ENCODE results near the gene ANKRD55.
"Not testable (repeated sequence)": the region's sequence is repeated elsewhere in the genome, so short reads cannot be mapped to it uniquely, and the experiment has no call there.

Gene ANKRD55

DNA sequence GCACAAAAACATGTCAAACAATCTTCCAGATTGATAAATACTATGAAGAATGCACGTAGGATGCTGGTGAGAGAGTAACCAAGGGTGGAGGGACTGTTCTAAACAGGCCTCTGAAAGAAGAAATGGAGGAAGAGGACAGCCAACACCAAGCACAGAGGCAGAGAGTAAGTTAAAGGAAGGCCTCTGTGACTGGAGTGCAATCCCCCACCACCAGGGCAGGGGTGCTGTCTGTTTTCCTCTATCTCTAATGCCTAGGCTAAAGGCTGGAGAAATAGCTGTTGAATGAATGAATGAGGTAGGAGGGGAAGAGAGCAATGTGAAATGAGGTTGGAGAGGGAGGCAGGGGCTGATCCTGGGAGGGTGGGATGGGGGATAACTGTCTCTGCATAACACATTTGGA lies 88.9 kb downstream of the ANKRD55 start:
- DNase-seq (ENCODE audit: low read depth): no peak

DNA sequence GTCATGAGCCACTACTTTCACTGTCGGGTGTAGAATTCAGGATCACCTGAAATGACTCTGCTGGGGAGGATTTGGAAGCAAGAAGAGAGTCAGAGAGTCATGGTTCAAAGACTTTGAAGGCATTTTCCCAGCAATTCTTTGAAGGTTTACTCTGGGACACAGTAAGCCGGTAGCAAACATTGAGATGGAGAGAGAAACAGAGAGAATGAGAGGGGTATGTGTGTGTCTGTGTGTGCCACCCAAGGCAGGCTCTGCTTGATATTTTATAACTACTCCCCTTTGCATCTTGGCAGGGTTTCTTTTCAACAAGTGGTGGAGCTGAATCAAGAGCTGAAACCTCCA lies 89.8 kb downstream of the ANKRD55 start:
- DNase-seq (ENCODE audit: low read depth): no peak

- DNase-seq (ENCODE audit: low read depth): no peak
Measured at GRCh38 chr5:56142614-56143372, 90.3 kb downstream of the ANKRD55 start.

- no peak for DNase-seq (ENCODE audit: low read depth)
Measured at GRCh38 chr5:56142233-56142613, 90.9 kb downstream of the ANKRD55 start.

- DNase-seq (ENCODE audit: low read depth): no peak
Measured at GRCh38 chr5:56140073-56140472, 93.1 kb downstream of the ANKRD55 start.

GRCh38 chr5:56130664-56131063 lies 102.5 kb downstream of the ANKRD55 start:
- DNase-seq (ENCODE audit: low read depth): no peak

DNA sequence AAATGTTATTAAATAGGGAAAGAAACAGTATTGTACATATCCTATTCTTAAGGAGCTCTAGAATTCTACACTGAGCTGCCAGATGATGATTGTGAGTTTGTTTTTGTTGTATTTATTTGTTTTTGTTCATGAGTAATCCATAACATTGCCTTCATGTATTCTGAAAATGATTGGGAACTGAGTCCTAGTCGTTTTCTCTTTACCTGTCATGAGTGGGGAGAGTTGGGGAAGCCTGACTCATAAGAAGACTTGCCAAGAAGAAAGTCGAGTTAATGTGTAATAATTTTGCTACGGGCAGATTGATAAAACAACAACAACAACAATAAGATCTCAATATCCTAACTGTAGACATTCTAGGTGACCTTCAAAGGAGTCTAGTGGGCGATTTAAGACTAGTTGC lies 103.8 kb downstream of the ANKRD55 start:
- DNase-seq (ENCODE audit: low read depth): no peak

GRCh38 chr5:56128113-56128512 lies 105.0 kb downstream of the ANKRD55 start:
- no peak for DNase-seq (ENCODE audit: low read depth)

DNA sequence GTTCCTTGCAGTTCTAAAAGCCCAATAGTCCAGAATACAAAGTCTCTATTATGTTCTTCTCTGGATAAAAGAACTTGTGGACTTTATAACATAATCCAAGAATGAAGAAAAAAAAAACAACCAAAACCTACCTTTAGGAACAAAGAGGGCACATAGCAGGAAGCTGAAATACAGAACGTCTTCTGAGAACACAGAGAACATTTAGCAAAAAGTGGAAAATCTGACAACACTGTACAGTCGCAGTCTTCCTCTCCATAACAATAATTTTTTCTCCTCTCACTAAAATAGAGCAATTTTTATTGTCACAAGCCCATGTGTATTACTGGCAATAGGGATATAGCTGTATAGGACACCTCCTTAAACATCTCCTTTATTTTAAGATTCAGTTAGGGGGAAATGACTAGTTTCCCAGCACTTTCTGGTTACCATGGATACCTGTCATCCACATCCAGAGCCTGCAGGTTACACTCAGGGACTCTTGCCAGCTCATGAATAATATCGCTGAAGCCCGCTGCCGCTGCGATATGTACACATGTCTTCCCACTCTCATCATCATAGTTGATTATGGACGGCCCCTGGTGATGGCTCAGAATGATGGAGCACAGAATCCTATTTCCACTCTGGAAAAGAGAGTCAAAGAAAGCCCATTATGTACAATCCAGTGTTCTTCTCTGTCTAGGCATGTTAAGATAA lies 106.5 kb downstream of the ANKRD55 start:
- no peak for DNase-seq (ENCODE audit: low read depth)

- peak; percentile 99 for DNase-seq (ENCODE audit: low read depth)
Measured at GRCh38 chr5:56123531-56124243, 109.4 kb downstream of the ANKRD55 start.

DNA sequence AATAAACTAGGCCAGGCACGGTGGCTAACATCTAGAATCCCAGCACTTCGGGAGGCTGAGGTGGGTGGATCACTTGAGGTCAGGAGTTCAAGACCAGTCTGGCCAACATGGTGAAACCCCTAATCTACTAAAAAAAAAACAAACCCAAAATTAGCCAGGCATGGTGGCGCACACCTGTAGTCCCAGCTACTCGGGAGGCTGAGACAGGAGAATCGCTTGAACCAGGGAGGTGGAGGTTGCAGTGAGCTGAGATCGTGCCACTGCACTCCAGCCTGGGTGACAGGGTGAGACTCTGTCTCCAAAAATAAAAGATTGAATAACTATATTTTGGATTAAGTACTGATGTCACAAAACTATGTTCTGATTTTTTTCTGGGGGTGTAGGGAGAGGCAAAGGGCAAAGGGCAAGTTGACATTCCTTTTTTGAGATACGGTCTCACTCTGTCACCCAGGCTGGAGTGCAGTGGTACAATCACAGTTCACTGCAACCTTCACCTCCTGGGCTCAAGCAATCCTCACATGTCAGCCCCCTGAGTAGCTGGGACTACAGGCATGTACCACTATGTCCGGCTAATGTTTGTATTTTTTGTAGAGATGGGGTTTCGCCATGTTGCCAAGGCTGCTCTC lies 110.7 kb downstream of the ANKRD55 start:
- not testable (repeated sequence) for DNase-seq (ENCODE audit: low read depth)

GRCh38 chr5:56119050-56119449 lies 114.1 kb downstream of the ANKRD55 start:
- no peak for DNase-seq (ENCODE audit: low read depth)

DNA sequence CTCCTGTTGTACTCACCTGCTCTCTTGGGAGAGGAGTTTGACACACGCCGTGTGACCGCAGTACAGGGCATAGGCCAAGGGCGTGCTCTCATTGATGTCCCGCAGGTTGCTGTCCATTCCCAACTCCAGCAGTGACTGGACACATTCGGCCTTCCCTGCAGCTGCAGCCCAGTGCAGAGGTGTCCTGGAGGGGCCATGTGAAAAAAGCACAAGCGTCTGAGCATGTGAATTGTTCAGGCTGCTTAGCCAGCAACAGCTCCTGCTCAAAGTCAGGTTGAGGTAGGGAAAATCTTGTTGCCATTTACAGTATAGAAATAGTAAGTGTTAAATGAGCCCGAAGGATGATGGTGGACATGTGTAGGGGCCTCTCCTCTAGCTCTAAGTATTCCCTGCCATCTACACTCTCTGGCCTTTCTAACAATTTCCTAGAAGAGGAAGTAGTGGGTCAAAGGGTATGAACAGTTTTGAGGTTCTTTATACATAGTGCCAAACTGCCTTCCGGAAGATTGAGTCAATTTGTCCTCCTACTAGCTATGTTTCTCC lies 116.5 kb downstream of the ANKRD55 start:
- no peak for DNase-seq (ENCODE audit: low read depth)

DNA sequence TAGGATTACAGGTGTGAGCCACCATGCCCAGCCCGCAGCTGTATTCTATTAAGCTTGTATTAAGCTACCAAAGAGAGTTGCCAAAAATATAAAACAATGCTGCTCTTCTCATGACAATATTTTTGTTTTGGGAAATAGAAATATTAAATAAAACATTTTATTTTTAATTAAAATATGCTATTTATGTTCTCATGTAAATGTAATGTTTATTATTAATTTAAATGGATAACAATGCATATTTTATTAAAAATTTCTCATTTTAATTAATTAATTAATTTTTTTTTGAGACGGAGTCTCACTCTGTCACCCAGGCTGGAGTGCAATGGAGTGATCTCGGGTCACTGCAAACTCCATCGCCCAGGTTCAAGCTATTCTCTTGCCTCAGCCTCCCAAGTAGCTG lies 117.5 kb downstream of the ANKRD55 start:
- no peak for DNase-seq (ENCODE audit: low read depth)

DNA sequence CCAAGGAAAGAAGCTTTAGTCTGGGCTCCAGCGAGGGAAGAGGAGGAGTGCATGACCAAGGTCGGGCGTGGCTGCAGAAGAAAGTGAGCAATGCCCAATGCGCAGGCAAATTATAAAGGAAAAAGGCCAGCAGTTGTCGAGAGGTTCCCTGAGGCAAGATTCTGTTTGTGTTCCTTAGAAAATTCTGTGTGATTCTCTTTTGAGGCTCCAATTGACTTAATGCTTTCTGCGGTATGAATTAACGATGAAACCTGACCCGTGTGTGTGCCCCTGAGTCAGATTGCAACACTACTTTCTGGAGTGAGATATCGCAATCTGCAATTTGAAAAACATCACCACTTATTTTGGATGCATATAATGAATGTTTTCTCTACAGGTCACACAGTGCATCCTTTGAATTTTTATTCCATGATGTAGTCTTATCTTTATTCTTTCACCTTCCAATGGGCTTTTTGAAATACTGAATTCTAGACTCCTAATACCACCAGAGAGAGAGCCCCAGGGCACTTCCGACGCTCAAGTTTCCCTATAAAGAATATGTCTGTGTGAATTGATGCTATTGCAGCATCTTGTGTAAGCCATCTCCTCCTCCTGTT lies 120.5 kb downstream of the ANKRD55 start:
- DNase-seq (ENCODE audit: low read depth): no peak

- no peak for DNase-seq (ENCODE audit: low read depth)
Measured at GRCh38 chr5:56111404-56111781, 121.7 kb downstream of the ANKRD55 start.

- DNase-seq (ENCODE audit: low read depth): no peak
Measured at GRCh38 chr5:56110646-56111403, 122.3 kb downstream of the ANKRD55 start.

DNA sequence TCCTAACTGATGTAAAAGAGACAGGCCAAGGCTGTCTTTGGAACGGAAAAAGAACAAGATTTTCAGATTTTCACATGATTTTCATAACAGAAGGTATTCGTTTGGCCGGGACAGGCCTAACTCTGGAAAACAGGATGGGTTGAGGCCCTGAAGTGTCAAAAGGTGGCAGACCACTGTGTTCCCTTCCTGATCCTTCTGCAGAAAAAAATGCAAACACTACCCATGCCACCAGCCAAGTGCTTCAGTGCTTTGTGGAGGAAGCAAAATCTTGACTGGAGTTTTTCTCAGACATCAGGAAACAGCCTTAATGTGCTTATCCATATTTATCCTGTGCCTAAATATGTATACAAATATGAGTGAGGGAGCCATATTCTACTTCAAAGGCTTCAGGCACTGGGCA lies 124.9 kb downstream of the ANKRD55 start:
- DNase-seq (ENCODE audit: low read depth): no peak

- DNase-seq (ENCODE audit: low read depth): no peak
Measured at GRCh38 chr5:56106837-56107236, 126.3 kb downstream of the ANKRD55 start.

DNA sequence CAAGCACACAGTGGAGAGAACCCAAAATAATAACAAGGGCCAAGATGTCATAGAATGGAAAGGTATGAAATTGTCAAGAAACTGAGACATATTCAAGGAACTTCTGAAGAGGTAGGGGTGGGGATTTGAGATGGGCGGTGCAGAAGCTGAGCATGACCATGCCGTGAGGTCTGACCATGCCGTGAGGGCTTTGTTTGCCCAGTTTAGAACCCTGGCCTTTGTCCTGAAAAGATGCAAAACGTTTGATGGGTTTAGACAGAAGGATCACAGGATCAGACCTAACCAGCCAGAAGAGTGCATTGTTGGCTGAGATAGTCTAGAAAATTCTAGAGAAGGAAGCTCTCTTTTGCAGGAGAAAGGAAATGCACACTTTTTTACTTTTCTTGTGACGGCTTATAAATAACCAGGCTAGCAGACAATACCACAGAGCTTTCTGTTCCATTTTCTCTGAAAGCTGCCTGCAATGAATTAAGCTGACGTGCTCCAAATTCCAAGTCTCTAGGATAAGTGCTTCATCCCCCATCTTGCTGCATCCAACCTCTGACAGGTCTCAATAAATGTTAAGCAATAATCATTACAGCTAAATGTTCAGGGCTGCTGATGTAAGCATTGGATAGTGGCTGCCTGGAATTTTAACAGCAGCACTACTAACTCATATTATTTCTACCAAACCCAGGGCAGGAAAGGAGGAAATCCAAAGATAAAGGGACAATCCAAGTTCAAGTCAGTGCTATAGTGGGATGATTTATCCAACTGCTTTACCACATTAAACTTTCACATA lies 127.4 kb downstream of the ANKRD55 start:
- no peak for DNase-seq (ENCODE audit: low read depth)

DNA sequence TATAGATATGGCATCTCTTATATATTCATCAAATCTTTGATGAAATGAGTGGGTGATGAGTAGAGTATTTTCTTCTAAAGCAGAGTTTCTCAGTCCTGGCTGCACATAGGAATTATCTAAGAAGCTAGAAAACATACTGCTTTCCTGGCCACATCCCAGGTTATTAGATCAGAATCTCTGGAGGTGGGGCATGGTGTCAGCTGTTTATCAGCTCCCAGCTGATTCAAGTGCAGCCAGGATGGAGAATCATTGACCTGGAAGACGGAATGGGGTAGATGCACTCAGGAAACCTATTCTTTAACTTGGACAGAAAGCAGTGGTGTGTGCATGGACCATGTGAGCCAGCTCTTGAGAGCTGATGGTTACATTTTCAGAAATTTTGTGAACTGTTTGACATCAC lies 130.2 kb downstream of the ANKRD55 start:
- DNase-seq (ENCODE audit: low read depth): no peak

Data from non-pigmented ciliary epithelial cell (primary cell).